ENCODE measurements around the gene MDP1. TPM values are rescaled to one million over a fixed set of nuclear protein-coding genes. Genes with fewer than 3 reads are reported as not detected.

Gene MDP1
- total and polyA plus RNA-seq, 2 of the 8 experiments (the other 6 are each of a cell fraction or from before 2014, with no cell fraction given), result 17.7 to 32.2 TPM

GRCh38 chr14:24260026-24260779, 44.3 kb upstream of the MDP1 start:
- Histone ChIP-seq H2AFZ (ENCODE audit: low read length) (no peak overlapping the region), H3K9me3 (ENCODE audit: insufficient read depth in 2 of 2, low read depth in 1 of 2, low read length in 1 of 2) (no peaks in the 10 kb centered on the region), H3K56ac (replicated peaks; ENCODE audit: insufficient read length, low read depth, low read length) (no peak overlapping the region), H3K4me2 (ENCODE audit: insufficient read depth in 1 of 2, low read depth in 2 of 2, low read length in 2 of 2) (no peak overlapping the region), H3K27ac (ENCODE audit: low read depth, low read length) (no peak overlapping the region), H3K14ac (ENCODE audit: insufficient read length) (no peak overlapping the region), H2BK5ac (ENCODE audit: low read depth, low read length) (no peak overlapping the region; the same call in 1 of the 2 replicates), H4K91ac (replicated peaks; ENCODE audit: insufficient read length, low read length) (no peak overlapping the region), H3K23ac (ENCODE audit: insufficient read length) (no peak overlapping the region), H4K8ac (ENCODE audit: extremely low read depth, insufficient read depth, low read length) (no peak overlapping the region), H4K20me1 (replicated peaks in 1 of 2; ENCODE audit: control insufficient read depth in 1 of 2, insufficient read depth in 2 of 2, low read length in 2 of 2) (peaks cover 0 to 2% of the 10 kb centered on the region in 2 experiments), H4K5ac (ENCODE audit: insufficient read length, low read depth, low read length) (no peak overlapping the region), H2BK120ac (replicated peaks; ENCODE audit: low read depth, low read length) (no peak overlapping the region), H3K4me3 (ENCODE audit: extremely low read depth in 1 of 4, insufficient read depth in 2 of 4, low read depth in 3 of 4, low read length in 4 of 4) (no peak overlapping the region), H3K27me3 (replicated peaks in 1 of 4; ENCODE audit: control insufficient read depth in 3 of 4, extremely low read depth in 1 of 4, insufficient read depth in 3 of 4, low read length in 3 of 4) (no peaks in the 10 kb centered on the region; a peak in 1 of 7 replicates), H3K4ac (replicated peaks; ENCODE audit: insufficient read length, low read depth, low read length) (no peak overlapping the region), H2BK20ac (ENCODE audit: low read length) (no peak overlapping the region), H3K79me2 (ENCODE audit: control insufficient read depth in 1 of 2, insufficient read depth in 2 of 2, low read length in 2 of 2) (no peaks in the 10 kb centered on the region), H3K18ac (ENCODE audit: extremely low read depth, low read length) (no peak overlapping the region), H2AK5ac (ENCODE audit: low read depth, low read length) (no peak overlapping the region), H2BK15ac (ENCODE audit: low read length) (no peak overlapping the region), H3K23me2 (ENCODE audit: low read depth, low read length) (no peaks in the 10 kb centered on the region), H2BK12ac (ENCODE audit: low read depth, low read length) (no peak overlapping the region), H3K4me1 (replicated peaks in 1 of 4; ENCODE audit: control insufficient read depth in 3 of 4, insufficient read depth in 4 of 4, low read length in 3 of 4) (peaks cover 0 to 2% (median 0%) of the 10 kb centered on the region in 4 experiments; a peak in 1 of 7 replicates), H3K9ac (replicated peaks in 1 of 4; ENCODE audit: extremely low read depth in 1 of 4, low read depth in 3 of 4, low read length in 3 of 4) (no peak overlapping the region), H3K36me3 (ENCODE audit: control insufficient read depth in 2 of 4, insufficient read depth in 4 of 4, low read length in 3 of 4) (no peaks in the 10 kb centered on the region), H3K79me1 (ENCODE audit: low read depth, low read length) (no peaks in the 10 kb centered on the region)
- ChIA-PET POLR2A (ENCODE audit: partially characterized antibody) (interaction anchor here (1.6 to 3.9 kb wide), 2 partner anchors 10 to 14 kb away, joined by 6 to 14 read pairs; no protein-coding TSS in a partner anchor), CTCF (ENCODE audit: partially characterized antibody) (interaction anchor here (0.9 to 3.6 kb wide), 3 partner anchors 17 to 48 kb away, joined by 6 to 13 read pairs (median 12); partner anchors contain the start of genes CIDEB and TINF2)
- 88% methylated on average over 16 of the region's 16 CpGs; no CpG with 5 or more reads in 1 of the 2 experiments for WGBS, 2 experiments (ENCODE audit: extremely low coverage in 1 of 2, insufficient coverage in 1 of 2, insufficient read length in 1 of 2, insufficient replicate concordance in 2 of 2, low coverage in 1 of 2, low lambda C conversion rate in 2 of 2, missing lambda C conversion rate in 1 of 2)
- DNase-seq (ENCODE audit: low read depth in 1 of 2, low spot score in 2 of 2) (no peak), FAIRE-seq (no peak)
- TF ChIP-seq SIX5 (IDR thresholded peaks at IDR 0.05; ENCODE audit: low read depth, low read length), result no peak
- TF ChIP-seq ATF2 (IDR thresholded peaks at IDR 0.05; ENCODE audit: low read length), result no peak
- no peak for TF ChIP-seq CTCF (IDR thresholded peaks at IDR 0.05; ENCODE audit: control extremely low read depth in 1 of 3, insufficient read depth in 1 of 3, low read depth in 1 of 3, low read length in 3 of 3)
- no peak for TF ChIP-seq CEBPB (IDR thresholded peaks at IDR 0.05; ENCODE audit: low read depth, low read length)
- no peak for TF ChIP-seq EGR1 (IDR thresholded peaks at IDR 0.05; ENCODE audit: borderline replicate concordance, low read depth, low read length)
- no peak for TF ChIP-seq SAP30 (IDR thresholded peaks at IDR 0.05; ENCODE audit: insufficient read depth, insufficient replicate concordance, low read length)
- TF ChIP-seq POLR2A (IDR thresholded peaks at IDR 0.05; ENCODE audit: control extremely low read depth in 1 of 2, low read depth in 2 of 2, low read length in 2 of 2), result no peak
- TF ChIP-seq GABPA (IDR thresholded peaks at IDR 0.05; ENCODE audit: borderline replicate concordance, insufficient read depth, low read length), result no peak

All from H1 (cell line).